Measurements from ENCODE around the gene SINHCAF. TPM values are rescaled to one million over a fixed set of nuclear protein-coding genes. Genes with fewer than 3 reads are reported as not detected.
"Not testable (repeated sequence)": the region's sequence is repeated elsewhere in the genome, so short reads cannot be mapped to it uniquely, and the experiment has no call there.

Gene SINHCAF, protein sequence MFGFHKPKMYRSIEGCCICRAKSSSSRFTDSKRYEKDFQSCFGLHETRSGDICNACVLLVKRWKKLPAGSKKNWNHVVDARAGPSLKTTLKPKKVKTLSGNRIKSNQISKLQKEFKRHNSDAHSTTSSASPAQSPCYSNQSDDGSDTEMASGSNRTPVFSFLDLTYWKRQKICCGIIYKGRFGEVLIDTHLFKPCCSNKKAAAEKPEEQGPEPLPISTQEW
- 10 to 100 TPM; 24.4 to 34.5 TPM for total RNA-seq

DNA sequence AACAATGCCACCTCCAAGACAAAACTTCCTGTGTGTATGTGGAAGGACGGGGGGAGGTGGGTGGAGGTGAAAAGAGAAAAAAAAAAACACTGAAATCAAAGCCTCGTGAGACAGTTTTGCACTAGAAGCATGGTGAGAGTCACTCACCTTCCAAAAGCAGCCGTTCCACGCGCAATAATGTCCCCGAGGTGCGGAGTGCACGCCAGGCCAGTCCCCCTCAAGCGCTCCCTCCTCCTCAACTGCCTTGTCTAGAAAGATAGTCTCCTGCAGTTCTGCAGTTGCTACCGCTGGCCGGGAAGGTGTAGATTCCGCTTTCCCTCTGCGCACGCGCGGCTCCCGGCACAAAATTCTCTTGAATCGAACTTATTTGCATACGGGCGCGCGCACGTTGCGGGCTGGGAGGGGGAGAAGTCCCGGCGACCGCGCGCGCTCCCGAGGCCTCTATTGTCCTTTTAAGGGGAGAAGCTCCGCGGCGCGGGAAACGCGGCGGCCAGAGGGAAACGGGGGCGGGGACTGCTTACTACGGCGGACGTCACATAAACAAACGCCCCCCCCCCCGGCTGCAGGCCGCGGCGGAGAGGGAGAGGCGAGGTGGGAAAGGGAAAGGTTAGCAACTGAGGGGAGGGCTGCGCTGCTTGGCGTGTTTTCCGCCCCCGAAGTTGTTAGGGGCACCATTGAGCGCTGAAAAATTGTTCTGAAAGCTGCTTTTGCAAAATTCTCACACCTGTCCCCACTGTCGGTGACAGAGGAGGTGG, at the start of gene SINHCAF:
SINHCAF (minus strand) TSS at position 274 of the 755 bp plus-strand sequence. CDS start 27,946 bp downstream, outside the sequence.
- no peaks in the 10 kb centered on the region for H3K27me3 ChIP-seq
- H3K36me3 ChIP-seq (replicated peaks in 1 of 2; ENCODE audit: insufficient read depth in 1 of 2, low read depth in 2 of 2), result no peaks in the 10 kb centered on the region
- TF ChIP-seq, protein P1, sequence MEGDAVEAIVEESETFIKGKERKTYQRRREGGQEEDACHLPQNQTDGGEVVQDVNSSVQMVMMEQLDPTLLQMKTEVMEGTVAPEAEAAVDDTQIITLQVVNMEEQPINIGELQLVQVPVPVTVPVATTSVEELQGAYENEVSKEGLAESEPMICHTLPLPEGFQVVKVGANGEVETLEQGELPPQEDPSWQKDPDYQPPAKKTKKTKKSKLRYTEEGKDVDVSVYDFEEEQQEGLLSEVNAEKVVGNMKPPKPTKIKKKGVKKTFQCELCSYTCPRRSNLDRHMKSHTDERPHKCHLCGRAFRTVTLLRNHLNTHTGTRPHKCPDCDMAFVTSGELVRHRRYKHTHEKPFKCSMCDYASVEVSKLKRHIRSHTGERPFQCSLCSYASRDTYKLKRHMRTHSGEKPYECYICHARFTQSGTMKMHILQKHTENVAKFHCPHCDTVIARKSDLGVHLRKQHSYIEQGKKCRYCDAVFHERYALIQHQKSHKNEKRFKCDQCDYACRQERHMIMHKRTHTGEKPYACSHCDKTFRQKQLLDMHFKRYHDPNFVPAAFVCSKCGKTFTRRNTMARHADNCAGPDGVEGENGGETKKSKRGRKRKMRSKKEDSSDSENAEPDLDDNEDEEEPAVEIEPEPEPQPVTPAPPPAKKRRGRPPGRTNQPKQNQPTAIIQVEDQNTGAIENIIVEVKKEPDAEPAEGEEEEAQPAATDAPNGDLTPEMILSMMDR (IDR thresholded peaks at IDR 0.05), result peak in 2 of 7 experiments; percentile 17 to 23
- peak; percentile 91 to 97 (median 97) for TF ChIP-seq POLR2A (IDR thresholded peaks at IDR 0.05)
- H3K4me1 ChIP-seq, result peaks cover 12% of the 10 kb centered on the region
- DNase-seq (peak; percentile 99 to 100 (median 100)), ATAC-seq (peak; percentile 82)
- no peaks in the 10 kb centered on the region for H3K9me3 ChIP-seq
- H3K4me3 ChIP-seq, result peak within 1 kb of the TSS; percentile 59 to 73
- intact Hi-C loops (cut with DNase I), result no loop called here
- H3K27ac ChIP-seq, result peak within 1 kb of the TSS; percentile 93 to 98 (median 98)
- 0% methylated on average over 24 to 55 of the region's 55 CpGs for WGBS, 2 donors

DNA sequence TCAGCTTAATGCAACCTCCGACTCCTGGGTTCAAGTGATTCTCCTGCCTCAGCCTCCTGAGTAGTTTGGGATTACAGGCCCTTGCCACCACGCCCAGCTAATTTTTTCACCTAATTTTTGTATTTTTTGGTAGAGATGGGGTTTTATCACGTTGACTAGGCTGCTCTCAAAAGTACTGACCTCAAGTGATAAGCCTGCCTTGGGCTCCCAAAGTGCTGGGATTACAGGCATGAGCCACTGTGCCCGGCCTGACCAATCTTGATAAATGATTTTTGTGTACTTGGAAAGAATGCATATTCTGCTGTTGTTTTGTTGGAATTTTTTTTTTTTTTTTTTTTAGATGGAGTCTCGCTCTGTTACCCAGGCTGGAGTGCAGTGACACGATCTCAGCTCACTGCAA, 49.5 kb upstream of the SINHCAF start:
- H3K9me3 ChIP-seq; H3K27ac ChIP-seq; H3K4me3 ChIP-seq; DNase-seq; intact Hi-C loops (cut with DNase I); H3K27me3 ChIP-seq; H3K4me1 ChIP-seq; H3K36me3 ChIP-seq (replicated peaks in 1 of 2; ENCODE audit: insufficient read depth in 1 of 2, low read depth in 2 of 2); ATAC-seq: not testable (repeated sequence)
- WGBS, 2 donors, result 73 to 75% methylated on average over 6 of the region's 6 CpGs

DNA sequence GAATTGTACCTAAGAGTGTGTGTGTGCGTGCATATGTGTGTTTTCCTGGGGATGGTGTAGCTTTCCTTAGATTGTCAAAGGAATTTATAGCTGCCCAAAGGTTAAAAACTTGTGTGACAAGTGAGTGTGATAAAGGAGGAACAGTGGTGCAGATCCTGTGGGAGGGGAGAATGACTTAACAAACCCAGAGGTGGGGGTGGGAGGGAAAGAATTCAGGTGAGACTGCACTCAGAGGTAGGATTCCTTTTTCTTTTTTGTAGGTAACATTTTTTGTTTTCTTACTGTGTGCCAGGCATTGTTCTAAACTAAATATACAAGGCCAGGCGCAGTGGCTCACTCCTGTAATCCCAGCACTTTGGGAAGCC, 45.3 kb upstream of the SINHCAF start:
- H3K4me3 ChIP-seq, result no peak overlapping the region
- ATAC-seq (no peak), DNase-seq (no peak)
- peaks cover 7% of the 10 kb centered on the region for H3K4me1 ChIP-seq
- H3K9me3 ChIP-seq, result no peaks in the 10 kb centered on the region
- no peaks in the 10 kb centered on the region for H3K27me3 ChIP-seq
- TF ChIP-seq, protein P1 (IDR thresholded peaks at IDR 0.05), result no peak
- TF ChIP-seq POLR2A (IDR thresholded peaks at IDR 0.05), result no peak
- intact Hi-C loops (cut with DNase I), result no loop called here
- H3K36me3 ChIP-seq (replicated peaks in 1 of 2; ENCODE audit: insufficient read depth in 1 of 2, low read depth in 2 of 2), result no peaks in the 10 kb centered on the region
- no peak overlapping the region for H3K27ac ChIP-seq
- WGBS, 2 donors, result 85% methylated on average over 2 of the region's 2 CpGs

DNA sequence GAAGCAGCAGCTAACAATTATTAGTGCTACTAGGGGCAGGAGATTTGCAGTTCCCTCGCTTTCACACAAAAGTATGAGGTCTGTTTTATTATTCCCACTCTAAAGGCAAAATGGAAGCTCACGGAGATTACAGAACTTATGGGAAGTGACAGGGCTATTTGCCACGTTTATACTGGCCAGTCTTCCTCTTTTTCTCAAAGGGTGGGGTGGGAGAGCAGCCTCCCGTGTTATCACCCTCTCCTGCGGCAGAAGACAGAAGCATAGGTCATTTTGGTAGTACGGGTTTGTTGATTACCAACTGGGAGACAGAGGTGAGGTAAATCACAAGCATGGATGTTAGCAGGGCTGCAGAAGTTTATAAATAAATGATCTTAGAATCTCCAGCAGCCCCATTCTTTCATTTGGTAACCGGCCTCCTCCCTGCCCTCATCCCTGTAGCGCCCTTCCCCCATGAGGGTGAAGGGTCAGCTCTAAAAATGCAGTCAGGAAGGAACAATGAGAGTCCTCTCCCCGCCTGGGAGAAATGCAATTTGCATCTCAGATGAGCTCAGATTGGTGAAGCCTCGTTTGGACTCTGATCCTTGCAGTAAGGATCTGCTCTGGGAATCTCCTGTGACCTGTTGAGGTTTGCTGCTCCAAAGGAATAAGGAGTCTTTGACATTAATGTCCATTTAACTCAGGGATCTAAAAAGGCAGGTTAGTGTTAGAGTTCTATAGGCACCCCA, 44.7 kb upstream of the SINHCAF start:
- DNase-seq (no peak), ATAC-seq (no peak)
- Histone ChIP-seq H3K4me3 (no peak overlapping the region), H3K27ac (peak overlapping the region in 3 of 4 donors; percentile 53 to 72 (median 53)), H3K4me1 (peaks cover 7% of the 10 kb centered on the region), H3K27me3 (no peaks in the 10 kb centered on the region), H3K36me3 (replicated peaks in 1 of 2; ENCODE audit: insufficient read depth in 1 of 2, low read depth in 2 of 2) (no peaks in the 10 kb centered on the region), H3K9me3 (no peaks in the 10 kb centered on the region)
- 66 to 69% methylated on average over 9 to 10 of the region's 10 CpGs for WGBS, 2 donors
- intact Hi-C loops (cut with DNase I), result no loop called here
- TF ChIP-seq POLR2A (IDR thresholded peaks at IDR 0.05), result no peak
- TF ChIP-seq, protein P1 (IDR thresholded peaks at IDR 0.05), result no peak
